ENCODE results near the gene C1QTNF12. TPM values are rescaled to one million over a fixed set of nuclear protein-coding genes. Genes with fewer than 3 reads are reported as not detected.

Gene C1QTNF12
- not detected for total RNA-seq (ENCODE audit: insufficient read depth, low replicate concordance)

GRCh38 chr1:1246577-1247340 is at the start of gene C1QTNF12:
Gene C1QTNF12, minus strand, starts transcription at chr1:1246722. Its CDS starts 32 bp downstream, at chr1:1246690.
- no peak for DNase-seq (ENCODE audit: low spot score)

GRCh38 chr1:1295154-1295923 is 48.8 kb upstream of the C1QTNF12 start:
- no peak for DNase-seq (ENCODE audit: low spot score)

GRCh38 chr1:1294250-1294890 is 47.8 kb upstream of the C1QTNF12 start:
- DNase-seq (ENCODE audit: low spot score) = no peak

- DNase-seq (ENCODE audit: low spot score) = no peak
Measured at GRCh38 chr1:1293263-1294249, 47.0 kb upstream of the C1QTNF12 start.

- no peak for DNase-seq (ENCODE audit: low spot score)
Measured at GRCh38 chr1:1292851-1293250, 46.3 kb upstream of the C1QTNF12 start.

GRCh38 chr1:1292442-1292779 is 45.9 kb upstream of the C1QTNF12 start:
- DNase-seq (ENCODE audit: low spot score) = no peak

- DNase-seq (ENCODE audit: low spot score) = peak; percentile 69
Measured at GRCh38 chr1:1291548-1292441, 45.3 kb upstream of the C1QTNF12 start.

GRCh38 chr1:1291023-1291528 is 44.6 kb upstream of the C1QTNF12 start:
- DNase-seq (ENCODE audit: low spot score) = no peak

GRCh38 chr1:1290238-1290731 is 43.8 kb upstream of the C1QTNF12 start:
- DNase-seq (ENCODE audit: low spot score) = no peak

GRCh38 chr1:1287288-1288110 is 41.0 kb upstream of the C1QTNF12 start:
- no peak for DNase-seq (ENCODE audit: low spot score)

GRCh38 chr1:1286313-1287261 is 40.1 kb upstream of the C1QTNF12 start:
- no peak for DNase-seq (ENCODE audit: low spot score)

- DNase-seq (ENCODE audit: low spot score) = no peak
Measured at GRCh38 chr1:1285611-1286311, 39.2 kb upstream of the C1QTNF12 start.

GRCh38 chr1:1285102-1285571 is 38.6 kb upstream of the C1QTNF12 start:
- DNase-seq (ENCODE audit: low spot score) = no peak

- DNase-seq (ENCODE audit: low spot score) = no peak
Measured at GRCh38 chr1:1284221-1285101, 37.9 kb upstream of the C1QTNF12 start.

GRCh38 chr1:1283821-1284220 is 37.3 kb upstream of the C1QTNF12 start:
- DNase-seq (ENCODE audit: low spot score) = no peak

- DNase-seq (ENCODE audit: low spot score) = no peak
Measured at GRCh38 chr1:1282998-1283397, 36.5 kb upstream of the C1QTNF12 start.

All from umbilical cord (tissue), 2 donors.